H1 (cell line): ENCODE measurements around the gene HIGD1B. TPM values are rescaled to one million over a fixed set of nuclear protein-coding genes. Genes with fewer than 3 reads are reported as not detected.

ENCODE experiments used
- GABPA ChIP-seq: IDR thresholded peaks from 2 replicates; pipeline ENCODE4 v1.6.1; 2011; ENCODE audit warnings: mild to moderate bottlenecking, low read length, moderate library complexity, borderline replicate concordance; ENCODE audit not compliant: insufficient read depth
- KDM4A ChIP-seq: IDR thresholded peaks from one replicate; pipeline ENCODE4 v1.7.1; 2012; ENCODE audit warnings: low read depth, mild to moderate bottlenecking, moderate library complexity, low read length, inconsistent platforms; ENCODE audit not compliant: severe bottlenecking
- RFX5 ChIP-seq: IDR thresholded peaks from 2 replicates; pipeline ENCODE4 v1.6.1; 2011; ENCODE audit warnings: low read depth, low read length, improper control_type of control experiment, borderline replicate concordance
- polyA plus RNA-seq, 7 experiments: library from polyadenylated mRNA; depleted of rRNA in 3 of 7; stranded (reverse) in 5 of 7; unstranded in 2 of 7; fragments of >200 nt in 5 of 7; fragments of 200-250 nt in 2 of 7; gene quantifications; 1 replicate in 5 of 7; 2 replicates in 1 of 7; 4 replicates in 1 of 7; pipeline versions ENCODE4 v1.2.1 to v1.2.3, GENCODE V29; 2011 to 2013; ENCODE audit warnings: missing spikeins in 2 of 7, mixed read lengths in 2 of 7
- total RNA-seq: library from RNA; stranded (reverse); fragmentation: NEBNext Ultra II Directional; extraction: Animal tissue kit (Norgen Biotek cat#: 25700); gene quantifications from 2 replicates; pipeline ENCODE4 v1.2.1, GENCODE V29; 2021

Gene HIGD1B
- total and polyA plus RNA-seq, 2 of the 8 experiments (the other 6 are each of a cell fraction or from before 2014, with no cell fraction given) = not detected

DNA sequence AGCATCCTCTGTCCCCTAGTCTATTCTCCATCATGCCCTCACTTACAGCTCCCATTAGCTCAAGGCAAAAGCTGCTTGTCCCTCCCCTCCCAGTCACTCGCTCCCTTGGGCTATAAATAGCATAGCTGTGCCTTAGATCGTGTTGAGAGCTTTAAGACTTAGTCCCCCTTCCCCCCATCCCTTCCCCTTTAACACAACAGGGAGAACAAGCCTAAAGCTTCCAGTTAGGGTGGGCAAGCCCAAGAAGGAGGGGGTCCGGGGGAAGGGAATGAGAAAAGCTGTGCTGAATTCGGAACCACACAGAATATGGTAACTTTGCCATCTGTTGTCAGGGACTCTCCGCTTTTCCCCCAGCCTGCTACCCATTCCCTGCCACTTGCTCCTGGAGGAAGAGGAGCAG lies 4.9 kb upstream of the HIGD1B start (continued):
- no peak for TF ChIP-seq KDM4A
- TF ChIP-seq GABPA = no peak
- TF ChIP-seq RFX5 = no peak
